Activated naive CD4-positive, alpha-beta T cell treated with anti-CD3 and anti-CD28 coated beads, Interleukin-2, amount 10 ng/mL, durations not matched to agents 7 days and 5 days (primary cell): ENCODE measurements around the gene DPYD.

Experiments
- CTCF ChIA-PET: fragments of 350-600 bp; sonication (Branson Sonifier 250); formaldehyde crosslinking; loops from one replicate; lab custom pipeline; 2021; ENCODE audit warnings: antibody characterized with exemption; lab: Charles Lee
- DNase-seq: peaks from one replicate; pipeline ENCODE4 v3.0.0-alpha.2; 2020
- H3K27ac Mint-ChIP-seq: one replicate; pipeline ENCODE4 v1.8.0; 2021; ENCODE audit warnings: mild to moderate bottlenecking, moderate library complexity, mixed read lengths
- H3K27me3 Mint-ChIP-seq: one replicate; pipeline ENCODE4 v1.8.0; 2021; ENCODE audit warnings: mild to moderate bottlenecking, mixed read lengths
- H3K36me3 Mint-ChIP-seq: one replicate; pipeline ENCODE4 v1.8.0; 2021; ENCODE audit warnings: mixed read lengths
- H3K4me1 Mint-ChIP-seq: one replicate; pipeline ENCODE4 v1.8.0; 2021; ENCODE audit warnings: mixed read lengths
- H3K4me3 Mint-ChIP-seq: one replicate; pipeline ENCODE4 v1.8.0; 2021; ENCODE audit warnings: mild to moderate bottlenecking, moderate library complexity, mixed read lengths
- H3K9me3 Mint-ChIP-seq: one replicate; pipeline ENCODE4 v1.8.0; 2021; ENCODE audit warnings: mixed read lengths

The DPYD gene

DNA sequence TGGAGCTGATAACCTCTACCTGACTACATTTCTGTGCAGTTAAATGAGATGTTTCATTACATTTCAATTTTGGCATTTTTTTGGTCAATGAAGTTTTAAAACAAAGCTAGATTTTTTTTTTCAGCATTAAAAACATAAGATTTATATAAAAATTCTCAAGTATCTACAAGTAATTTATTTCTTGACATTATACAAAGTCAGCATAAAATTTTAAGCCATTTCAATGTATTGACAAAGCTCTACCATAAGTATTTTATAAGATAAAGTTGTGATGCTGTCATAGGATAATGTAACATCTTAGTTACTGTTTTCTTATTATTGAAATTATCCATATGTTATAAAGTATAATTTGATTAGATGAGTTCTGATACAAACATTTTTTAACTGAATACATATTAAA, 847.7 kb downstream of the DPYD start:
- DNase-seq, result no peak
- peaks cover 4% of the 10 kb centered on the region for H3K36me3 Mint-ChIP-seq
- no peaks in the 10 kb centered on the region for H3K27me3 Mint-ChIP-seq
- H3K4me1 Mint-ChIP-seq, result no peaks in the 10 kb centered on the region
- no peak overlapping the region for H3K27ac Mint-ChIP-seq
- H3K9me3 Mint-ChIP-seq, result no peaks in the 10 kb centered on the region
- no peak overlapping the region for H3K4me3 Mint-ChIP-seq
- CTCF ChIA-PET, result no interaction called here

DNA sequence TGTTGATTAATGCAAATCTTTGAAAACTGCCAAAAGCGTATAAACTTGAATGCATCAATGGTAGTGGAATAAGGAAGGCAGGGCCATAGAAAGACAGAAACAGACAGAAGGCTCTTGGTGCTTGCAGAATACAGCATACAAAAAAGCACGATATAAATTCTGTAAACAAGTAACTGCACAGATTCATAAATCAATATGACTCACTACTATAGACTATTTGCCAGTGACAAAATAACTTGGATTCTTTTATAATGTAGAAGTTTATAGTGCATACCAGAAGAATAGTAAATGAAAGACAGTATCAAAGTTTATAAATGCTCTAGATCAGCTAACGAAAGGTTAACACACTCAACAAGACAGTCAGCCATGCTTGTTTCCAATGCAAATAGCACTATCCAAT, 849.7 kb downstream of the DPYD start:
- no peak for DNase-seq
- Mint-ChIP-seq H3K4me3 (no peak overlapping the region), H3K27me3 (no peaks in the 10 kb centered on the region), H3K36me3 (peaks cover 4% of the 10 kb centered on the region), H3K9me3 (no peaks in the 10 kb centered on the region), H3K4me1 (no peaks in the 10 kb centered on the region), H3K27ac (no peak overlapping the region)
- CTCF ChIA-PET, result no interaction called here

DNA sequence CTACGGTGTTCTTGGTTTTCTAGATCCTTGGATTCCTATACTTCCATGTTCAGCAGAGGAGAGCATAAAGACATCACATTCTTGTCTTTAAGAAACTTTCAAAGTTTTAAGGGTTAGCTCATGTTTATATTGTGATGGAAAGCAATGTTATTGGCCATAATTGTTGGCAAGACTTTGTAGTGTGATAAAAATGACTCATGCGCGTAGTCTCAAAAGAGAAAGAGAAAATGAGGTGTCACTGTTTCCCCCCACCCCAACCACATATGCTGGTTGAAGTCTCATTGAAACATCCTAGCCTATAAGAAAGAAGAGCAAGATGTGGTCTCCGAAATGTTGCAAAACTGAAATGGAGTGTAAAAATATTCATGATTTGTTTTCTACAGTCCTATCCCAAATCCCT, 850.5 kb downstream of the DPYD start:
- CTCF ChIA-PET, result no interaction called here
- no peak overlapping the region for H3K27ac Mint-ChIP-seq

DNA sequence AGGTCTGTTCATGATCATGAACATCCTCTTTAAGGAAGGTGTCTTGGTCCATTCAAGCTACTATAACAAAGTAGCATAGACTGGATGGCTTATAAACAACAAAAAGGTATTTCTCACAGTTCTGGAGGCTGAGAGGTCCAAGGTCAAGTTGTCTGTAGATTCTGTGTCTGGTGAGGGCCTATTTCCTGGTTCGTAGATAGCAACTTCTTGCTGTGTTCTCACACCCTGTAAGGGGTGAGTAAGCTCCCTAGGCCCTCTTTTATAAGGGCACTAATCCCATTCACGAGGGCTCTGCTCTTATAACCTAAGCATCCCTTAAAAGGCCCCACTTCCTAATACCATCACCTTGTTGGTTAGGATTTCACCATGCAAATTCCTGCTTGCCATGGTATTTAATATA, 851.5 kb downstream of the DPYD start:
- Mint-ChIP-seq H3K27ac (no peak overlapping the region), H3K27me3 (no peaks in the 10 kb centered on the region), H3K4me3 (no peak overlapping the region), H3K9me3 (no peaks in the 10 kb centered on the region), H3K36me3 (no peaks in the 10 kb centered on the region), H3K4me1 (no peaks in the 10 kb centered on the region)
- no peak for DNase-seq
- CTCF ChIA-PET, result no interaction called here

More for the DNA sequence above, 850.5 kb downstream of the DPYD start:
- Mint-ChIP-seq H3K4me3 (no peak overlapping the region), H3K36me3 (peaks cover 4% of the 10 kb centered on the region), H3K27me3 (no peaks in the 10 kb centered on the region), H3K9me3 (no peaks in the 10 kb centered on the region), H3K4me1 (no peaks in the 10 kb centered on the region)
- no peak for DNase-seq

DNA sequence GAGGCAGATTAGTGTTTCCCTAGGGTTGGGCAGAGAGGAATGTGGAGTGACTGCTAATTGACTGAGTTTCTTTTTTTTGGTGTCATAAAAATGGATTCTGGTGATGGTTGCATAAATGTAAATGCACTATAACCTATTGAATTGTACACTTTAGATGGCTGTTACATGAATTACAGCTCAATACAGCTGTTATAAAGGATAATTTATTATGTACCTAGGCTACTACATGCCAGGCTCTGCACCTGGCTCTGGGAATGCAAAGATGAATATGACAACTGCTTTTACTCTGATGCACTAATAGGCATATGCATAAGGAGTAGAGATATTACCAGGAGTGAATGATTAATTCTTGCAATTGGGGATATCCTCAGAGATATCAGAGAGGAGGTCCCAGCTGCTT, 854.0 kb downstream of the DPYD start:
- no peak overlapping the region for H3K27ac Mint-ChIP-seq
- no peaks in the 10 kb centered on the region for H3K27me3 Mint-ChIP-seq
- no peaks in the 10 kb centered on the region for H3K9me3 Mint-ChIP-seq
- H3K4me1 Mint-ChIP-seq, result no peaks in the 10 kb centered on the region
- no peaks in the 10 kb centered on the region for H3K36me3 Mint-ChIP-seq
- CTCF ChIA-PET, result no interaction called here
- no peak for DNase-seq
- no peak overlapping the region for H3K4me3 Mint-ChIP-seq

DNA sequence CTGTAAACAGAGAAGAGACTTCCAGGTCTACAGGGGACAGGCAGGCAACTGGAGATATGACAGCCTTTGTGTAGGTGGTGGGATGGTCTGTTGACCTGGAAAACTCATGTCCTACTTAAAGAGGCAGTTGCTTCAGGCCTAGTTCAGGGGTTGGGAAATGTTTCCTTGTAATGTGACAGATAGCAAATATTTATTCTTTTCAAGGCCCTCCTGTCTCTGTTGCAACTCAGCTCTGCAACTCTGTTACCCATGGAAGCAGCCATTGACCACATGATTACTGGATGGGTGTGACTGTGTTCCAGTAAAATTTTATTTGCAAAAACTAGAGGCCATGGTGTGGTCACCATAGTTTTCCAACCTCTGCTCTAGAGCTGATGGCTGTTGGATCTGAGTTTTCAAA, 857.3 kb downstream of the DPYD start:
- Mint-ChIP-seq H3K9me3 (peaks cover 1% of the 10 kb centered on the region), H3K27me3 (no peaks in the 10 kb centered on the region), H3K4me1 (no peaks in the 10 kb centered on the region), H3K36me3 (no peaks in the 10 kb centered on the region), H3K27ac (no peak overlapping the region), H3K4me3 (no peak overlapping the region)
- DNase-seq, result no peak
- CTCF ChIA-PET, result no interaction called here

DNA sequence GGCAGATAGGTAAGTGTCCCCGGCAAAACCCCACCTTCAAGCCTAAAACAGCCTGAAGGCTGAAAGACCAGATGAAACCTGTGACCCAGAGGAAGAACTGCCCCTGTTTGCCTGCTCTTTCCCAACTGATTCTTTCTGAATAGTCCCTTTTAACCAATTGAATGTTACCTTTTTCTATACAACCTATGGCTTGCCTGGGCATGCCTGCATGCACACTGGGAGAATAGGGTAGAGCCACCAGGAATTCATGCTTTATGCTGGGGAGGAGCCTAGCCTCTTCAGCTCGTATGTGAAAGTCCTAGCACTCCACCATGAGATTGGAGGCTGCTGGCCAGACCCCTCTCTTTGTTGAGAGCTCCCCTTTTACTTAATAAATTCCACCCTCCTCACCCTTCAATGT, 859.2 kb downstream of the DPYD start:
- CTCF ChIA-PET, result no interaction called here
- Mint-ChIP-seq H3K4me1 (no peaks in the 10 kb centered on the region), H3K4me3 (no peak overlapping the region), H3K9me3 (peaks cover 11% of the 10 kb centered on the region), H3K36me3 (no peaks in the 10 kb centered on the region), H3K27me3 (no peaks in the 10 kb centered on the region), H3K27ac (no peak overlapping the region)
- DNase-seq, result no peak

DNA sequence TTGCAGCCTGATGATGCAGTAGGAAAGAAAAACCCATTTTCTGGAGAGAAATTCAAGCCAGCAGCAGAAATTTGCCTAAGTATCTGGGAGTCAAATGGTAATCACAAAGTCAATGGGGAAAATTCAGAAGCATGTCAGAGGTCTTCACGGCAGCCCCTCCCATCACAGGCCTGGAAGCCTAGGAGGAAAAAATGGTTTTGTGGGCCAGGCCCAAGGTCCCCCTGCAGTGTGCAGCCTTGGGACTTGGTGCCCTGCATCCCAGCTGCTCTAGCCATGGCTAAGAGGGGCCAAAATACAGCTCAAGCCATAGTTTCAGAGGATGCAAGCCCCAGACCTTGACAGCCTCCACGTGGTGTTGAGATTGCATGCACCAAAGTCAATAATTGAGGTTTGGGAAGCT, 864.4 kb downstream of the DPYD start:
- no peaks in the 10 kb centered on the region for H3K4me1 Mint-ChIP-seq

DNA sequence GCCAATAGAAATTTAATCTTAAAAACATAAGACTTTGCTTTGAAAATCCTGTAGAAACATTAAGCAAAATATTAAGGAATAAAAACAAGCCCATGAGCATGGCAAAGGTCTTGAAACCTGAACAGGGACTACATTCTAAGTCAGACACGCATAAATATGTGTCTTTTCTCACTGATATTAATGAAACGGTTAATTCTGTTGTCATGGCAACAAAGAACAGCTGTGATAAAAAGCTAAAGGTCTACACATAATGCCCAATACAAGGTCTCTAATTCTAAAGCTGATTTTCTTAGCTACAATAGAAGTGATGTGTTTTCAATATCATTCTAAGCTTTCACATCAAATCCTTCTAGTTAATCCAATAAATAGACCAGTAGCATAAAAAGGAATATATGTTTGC, 867.6 kb downstream of the DPYD start:
- no peak overlapping the region for H3K4me3 Mint-ChIP-seq
- peaks cover 15% of the 10 kb centered on the region for H3K9me3 Mint-ChIP-seq
- no peak overlapping the region for H3K27ac Mint-ChIP-seq
- CTCF ChIA-PET, result no interaction called here
- DNase-seq, result no peak
- no peaks in the 10 kb centered on the region for H3K4me1 Mint-ChIP-seq
- H3K27me3 Mint-ChIP-seq, result no peaks in the 10 kb centered on the region
- no peaks in the 10 kb centered on the region for H3K36me3 Mint-ChIP-seq

More for the DNA sequence above, 864.4 kb downstream of the DPYD start:
- Mint-ChIP-seq H3K9me3 (peaks cover 18% of the 10 kb centered on the region), H3K36me3 (no peaks in the 10 kb centered on the region), H3K27ac (no peak overlapping the region), H3K27me3 (no peaks in the 10 kb centered on the region), H3K4me3 (no peak overlapping the region)
- CTCF ChIA-PET, result no interaction called here
- DNase-seq, result no peak

DNA sequence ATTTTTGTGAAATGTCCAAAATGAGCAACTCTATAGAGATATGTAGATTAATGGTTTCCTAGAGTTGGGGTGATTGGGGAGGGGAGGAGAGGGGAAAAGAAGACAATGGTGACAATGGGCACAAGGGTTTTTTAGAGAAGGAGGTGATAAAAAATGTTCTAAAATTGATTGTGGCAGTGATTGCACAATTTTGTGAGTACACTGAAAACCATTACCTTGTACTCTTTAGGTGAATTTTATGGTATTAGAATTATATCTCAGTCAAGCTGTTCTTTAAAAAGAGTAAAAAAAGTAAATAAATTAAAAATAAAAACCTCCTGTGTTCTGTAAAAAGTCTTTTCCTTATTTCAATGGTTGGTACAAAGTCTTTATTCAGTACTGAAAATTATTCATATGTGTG, 869.0 kb downstream of the DPYD start:
- Mint-ChIP-seq H3K9me3 (peaks cover 9% of the 10 kb centered on the region), H3K36me3 (no peaks in the 10 kb centered on the region), H3K27me3 (no peaks in the 10 kb centered on the region), H3K4me3 (no peak overlapping the region), H3K27ac (no peak overlapping the region), H3K4me1 (no peaks in the 10 kb centered on the region)
- CTCF ChIA-PET, result no interaction called here
- DNase-seq, result no peak

DNA sequence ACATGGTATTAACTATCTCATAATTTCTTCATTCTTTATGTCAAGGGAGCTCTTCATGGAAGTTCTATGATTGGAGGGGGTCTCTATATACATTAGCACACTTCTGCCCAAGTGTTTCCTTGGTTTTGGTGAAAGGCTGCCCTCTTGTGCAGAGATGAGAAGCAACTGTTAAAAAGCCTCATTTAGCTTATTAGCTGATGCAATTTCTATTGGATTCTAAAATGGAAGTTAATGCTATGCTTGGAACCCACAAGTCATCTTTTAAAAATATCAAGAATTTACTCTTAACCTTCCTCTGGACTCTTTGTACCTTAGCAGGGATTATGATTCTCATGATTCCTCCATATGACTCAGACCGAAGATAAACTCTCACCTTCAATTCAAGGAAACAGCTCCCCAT, 870.3 kb downstream of the DPYD start:
- DNase-seq, result no peak
- Mint-ChIP-seq H3K27ac (no peak overlapping the region), H3K4me1 (no peaks in the 10 kb centered on the region), H3K27me3 (no peaks in the 10 kb centered on the region), H3K9me3 (no peaks in the 10 kb centered on the region), H3K4me3 (no peak overlapping the region), H3K36me3 (no peaks in the 10 kb centered on the region)
- CTCF ChIA-PET, result interaction anchor here (0.5 kb wide), 1 partner anchor 603 kb away, joined by 3 read pairs; no protein-coding TSS in a partner anchor

DNA sequence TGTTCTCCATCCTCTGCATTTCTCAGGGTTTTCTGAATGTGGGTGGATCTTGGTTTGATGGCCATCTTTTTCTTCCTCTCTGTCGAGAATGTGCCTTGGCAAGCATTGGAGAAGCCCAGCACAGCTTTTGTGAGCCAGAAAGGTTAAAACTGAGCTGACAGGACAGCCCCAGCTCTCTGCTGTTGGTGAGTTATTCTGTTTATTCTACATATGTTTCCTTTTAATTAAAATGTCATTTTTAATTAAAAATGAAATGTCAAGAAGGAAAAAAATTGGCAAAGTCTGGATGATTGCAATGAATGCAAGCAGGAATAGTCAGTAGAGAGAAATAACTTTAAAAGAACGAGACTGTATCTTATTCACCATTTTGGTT, 873.4 kb downstream of the DPYD start:
- no peak for DNase-seq
- H3K9me3 Mint-ChIP-seq, result no peaks in the 10 kb centered on the region
- no peaks in the 10 kb centered on the region for H3K4me1 Mint-ChIP-seq
- H3K4me3 Mint-ChIP-seq, result no peak overlapping the region
- CTCF ChIA-PET, result no interaction called here
- H3K36me3 Mint-ChIP-seq, result no peaks in the 10 kb centered on the region
- H3K27ac Mint-ChIP-seq, result no peak overlapping the region
- no peaks in the 10 kb centered on the region for H3K27me3 Mint-ChIP-seq

DNA sequence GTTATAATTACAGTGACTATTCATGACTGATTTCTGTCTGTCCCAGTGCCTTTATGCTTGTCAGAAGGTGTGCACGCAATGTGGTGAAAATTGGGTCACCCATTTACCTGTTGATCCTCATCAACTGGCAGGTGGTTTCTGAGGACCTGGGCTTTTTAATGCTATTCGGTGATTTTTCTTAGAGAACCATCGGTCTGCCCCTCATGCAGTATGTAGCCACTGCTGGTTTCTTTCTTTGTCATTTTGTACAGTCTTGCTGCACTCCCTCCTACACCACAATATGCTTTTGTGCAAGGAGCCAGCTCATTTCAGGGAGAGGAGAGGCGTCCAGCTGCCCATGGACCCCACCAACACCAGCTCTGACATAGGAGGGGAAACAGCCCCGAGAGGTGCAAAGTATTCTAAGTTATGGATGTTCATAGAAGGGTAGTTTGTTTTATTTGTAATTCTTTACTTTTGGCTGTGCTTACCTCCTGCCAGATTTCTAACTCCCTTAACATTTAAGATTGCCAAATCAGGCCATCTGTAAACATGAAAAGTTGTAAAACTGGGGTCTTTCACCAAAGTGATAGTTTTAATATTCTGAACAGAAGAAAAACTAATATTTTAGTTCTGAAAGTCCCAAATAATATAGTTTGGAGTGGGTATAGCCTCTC, 873.9 kb downstream of the DPYD start:
- no peaks in the 10 kb centered on the region for H3K4me1 Mint-ChIP-seq
- no peaks in the 10 kb centered on the region for H3K9me3 Mint-ChIP-seq
- no peak overlapping the region for H3K4me3 Mint-ChIP-seq
- H3K27ac Mint-ChIP-seq, result no peak overlapping the region
- no peaks in the 10 kb centered on the region for H3K36me3 Mint-ChIP-seq
- CTCF ChIA-PET, result no interaction called here
- H3K27me3 Mint-ChIP-seq, result no peaks in the 10 kb centered on the region
- no peak for DNase-seq

DNA sequence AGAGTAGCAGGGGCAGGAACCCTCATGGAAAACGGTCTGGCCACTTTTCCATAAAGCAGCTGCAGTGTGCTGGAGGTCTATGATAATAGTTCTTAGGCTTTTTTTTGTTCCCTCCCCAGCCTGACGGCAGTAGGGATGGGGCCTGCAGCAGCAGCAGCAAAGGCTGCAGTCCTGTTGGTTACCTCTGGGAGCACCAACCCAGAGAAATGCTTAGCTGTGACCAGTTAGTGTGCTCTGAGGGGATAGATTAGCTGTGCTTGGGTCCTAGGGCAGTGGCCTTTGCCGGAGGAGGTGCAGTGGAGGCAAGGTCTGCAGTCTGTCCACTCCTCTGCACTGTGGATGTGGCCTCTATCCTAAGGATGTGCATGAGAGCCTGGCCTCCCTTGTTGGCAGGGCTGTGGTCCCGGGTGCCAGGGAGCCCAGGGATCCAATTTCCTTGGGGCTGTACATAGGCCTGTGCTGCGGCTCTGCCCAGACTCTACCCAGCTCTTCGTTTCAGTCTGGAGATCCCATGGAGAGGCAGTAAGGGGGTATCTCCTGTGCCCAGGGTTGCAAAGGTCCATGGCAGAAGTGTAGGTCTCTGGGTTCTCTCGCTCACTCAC, 876.6 kb downstream of the DPYD start:
- DNase-seq, result no peak
- no peak overlapping the region for H3K27ac Mint-ChIP-seq
- CTCF ChIA-PET, result no interaction called here
- H3K9me3 Mint-ChIP-seq, result no peaks in the 10 kb centered on the region
- H3K36me3 Mint-ChIP-seq, result no peaks in the 10 kb centered on the region
- no peaks in the 10 kb centered on the region for H3K4me1 Mint-ChIP-seq
- H3K27me3 Mint-ChIP-seq, result no peaks in the 10 kb centered on the region
- H3K4me3 Mint-ChIP-seq, result no peak overlapping the region

DNA sequence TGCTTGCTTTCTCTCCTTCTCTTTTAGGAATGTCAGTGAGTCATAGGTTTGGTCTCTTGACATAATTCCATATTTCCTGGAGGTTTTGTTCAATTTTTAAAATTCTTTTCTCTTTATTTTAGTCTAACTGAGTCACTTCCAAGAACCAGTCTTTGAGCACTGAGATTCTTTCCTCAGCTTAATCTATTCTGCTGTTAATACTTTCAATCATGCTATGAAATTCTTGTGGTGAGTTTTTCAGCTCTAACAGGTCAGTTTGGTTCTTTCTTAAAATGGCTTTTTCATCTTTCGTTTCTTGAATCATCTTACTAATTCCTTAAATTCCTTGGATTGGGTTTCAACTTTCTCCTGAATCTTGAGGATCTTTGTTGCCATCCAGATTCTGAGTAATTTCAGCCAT, 878.3 kb downstream of the DPYD start:
- Mint-ChIP-seq H3K36me3 (no peaks in the 10 kb centered on the region), H3K27me3 (no peaks in the 10 kb centered on the region), H3K4me1 (no peaks in the 10 kb centered on the region), H3K27ac (no peak overlapping the region), H3K9me3 (no peaks in the 10 kb centered on the region), H3K4me3 (no peak overlapping the region)
- CTCF ChIA-PET, result no interaction called here
- no peak for DNase-seq
